ENCODE results near the gene LRMDA. TPM values are rescaled to one million over a fixed set of nuclear protein-coding genes. Genes with fewer than 3 reads are reported as not detected.

LRMDA gene
- total RNA-seq, 1 experiment from 2014 or later = 4.8 TPM

GRCh38 chr10:76327441-76327840, 896.0 kb downstream of the LRMDA start:
- Histone ChIP-seq H3K9me2 (ENCODE audit: insufficient read depth) (no peaks in the 10 kb centered on the region), H4K20me1 (ENCODE audit: insufficient read depth) (no peaks in the 10 kb centered on the region), H3K4me1 (ENCODE audit: control insufficient read depth in 1 of 2, insufficient read depth in 2 of 2, low read length in 2 of 2) (0 out of 4 replicates have a peak, but pooled peaks cover 0 to 5% of the 10 kb centered on the region in 2 experiments), H3K9ac (ENCODE audit: low read length) (no peak overlapping the region), H3K27me3 (ENCODE audit: insufficient read depth, low read length) (peaks cover 10% of the 10 kb centered on the region; the same call in 1 of the 2 replicates), H3K9me3 (ENCODE audit: control insufficient read depth in 1 of 2, insufficient read depth in 1 of 2, low read depth in 1 of 2, low read length in 2 of 2) (no peaks in the 10 kb centered on the region), H3K36me3 (ENCODE audit: control insufficient read depth in 1 of 2, insufficient read depth in 2 of 2, low read length in 2 of 2) (no peaks in the 10 kb centered on the region; a peak in 1 of 4 replicates), H3K79me2 (ENCODE audit: insufficient read depth, low read length) (no peaks in the 10 kb centered on the region), H3K4me3 (replicated peaks in 1 of 2; ENCODE audit: low read depth in 1 of 2, low read length in 2 of 2) (no peak overlapping the region), H3K27ac (ENCODE audit: low read depth, low read length) (no peak overlapping the region), H3K4me2 (ENCODE audit: low read length) (no peak overlapping the region), H2AFZ (ENCODE audit: low read depth, low read length, poor library complexity, severe bottlenecking) (no peak overlapping the region)
- RAD21 ChIA-PET (ENCODE audit: low non-redundant PET in 1 of 2, low total read pairs in 2 of 2, uncharacterized antibody in 2 of 2, unreplicated experiment in 2 of 2) = no interaction called here
- POLR2A ChIA-PET = no interaction called here
- DNase-seq (ENCODE audit: low read depth, low spot score) = no peak
- intact Hi-C loops (cut with micrococcal nuclease) = no loop called here
- CTCF ChIA-PET = no interaction called here
- TF ChIP-seq EGR1 (IDR thresholded peaks at IDR 0.05; ENCODE audit: low read depth) = no peak
- ATAC-seq = no peak
- BruUV-seq (replicated peaks) = no TSS peak

GRCh38 chr10:76328348-76328747, 896.9 kb downstream of the LRMDA start:
- RAD21 ChIA-PET (ENCODE audit: low non-redundant PET in 1 of 2, low total read pairs in 2 of 2, uncharacterized antibody in 2 of 2, unreplicated experiment in 2 of 2) = no interaction called here
- Histone ChIP-seq H4K20me1 (ENCODE audit: insufficient read depth) (no peaks in the 10 kb centered on the region), H3K4me1 (ENCODE audit: control insufficient read depth in 1 of 2, insufficient read depth in 2 of 2, low read length in 2 of 2) (0 out of 4 replicates have a peak, but pooled peaks cover 0 to 5% of the 10 kb centered on the region in 2 experiments), H3K4me3 (replicated peaks in 1 of 2; ENCODE audit: low read depth in 1 of 2, low read length in 2 of 2) (no peak overlapping the region), H3K9me3 (ENCODE audit: control insufficient read depth in 1 of 2, insufficient read depth in 1 of 2, low read depth in 1 of 2, low read length in 2 of 2) (no peaks in the 10 kb centered on the region), H2AFZ (ENCODE audit: low read depth, low read length, poor library complexity, severe bottlenecking) (no peak overlapping the region), H3K27ac (ENCODE audit: low read depth, low read length) (no peak overlapping the region), H3K9me2 (ENCODE audit: insufficient read depth) (no peaks in the 10 kb centered on the region), H3K9ac (ENCODE audit: low read length) (no peak overlapping the region), H3K4me2 (ENCODE audit: low read length) (no peak overlapping the region), H3K79me2 (ENCODE audit: insufficient read depth, low read length) (no peaks in the 10 kb centered on the region), H3K36me3 (ENCODE audit: control insufficient read depth in 1 of 2, insufficient read depth in 2 of 2, low read length in 2 of 2) (no peaks in the 10 kb centered on the region; a peak in 1 of 4 replicates), H3K27me3 (ENCODE audit: insufficient read depth, low read length) (peaks cover 11% of the 10 kb centered on the region; the same call in 1 of the 2 replicates)
- intact Hi-C loops (cut with micrococcal nuclease) = no loop called here
- no TSS peak for BruUV-seq (replicated peaks)
- DNase-seq (ENCODE audit: low read depth, low spot score) (no peak), ATAC-seq (no peak)
- CTCF ChIA-PET = no interaction called here
- POLR2A ChIA-PET = no interaction called here
- TF ChIP-seq SIN3A (IDR thresholded peaks at IDR 0.05; ENCODE audit: low read depth) = no peak
- no peak for TF ChIP-seq POLR2AphosphoS5 (IDR thresholded peaks at IDR 0.05; ENCODE audit: low read depth, low read length)
- TF ChIP-seq YY1 (IDR thresholded peaks at IDR 0.05; ENCODE audit: extremely low read depth, insufficient replicate concordance, low read depth, low read length) = no peak
- TF ChIP-seq ZFX (IDR thresholded peaks at IDR 0.05) = no peak
- no peak for TF ChIP-seq REST (IDR thresholded peaks at IDR 0.05; ENCODE audit: low read depth)
- TF ChIP-seq ZBTB33 (IDR thresholded peaks at IDR 0.05; ENCODE audit: extremely low read depth, insufficient replicate concordance, low read length) = no peak
- no peak for TF ChIP-seq ZNF274 (IDR thresholded peaks at IDR 0.05; ENCODE audit: low read depth, low read length)
- no peak for TF ChIP-seq EZH2 (IDR thresholded peaks at IDR 0.05)
- TF ChIP-seq MAX (IDR thresholded peaks at IDR 0.05) = no peak
- no peak for TF ChIP-seq EGR1 (IDR thresholded peaks at IDR 0.05; ENCODE audit: low read depth)
- no peak for TF ChIP-seq RAD21 (IDR thresholded peaks at IDR 0.05; ENCODE audit: low read depth)
- no peak for TF ChIP-seq CBX3 (IDR thresholded peaks at IDR 0.05; ENCODE audit: low read depth)
- TF ChIP-seq POLR2A (IDR thresholded peaks at IDR 0.05; ENCODE audit: borderline replicate concordance, extremely low read depth, insufficient read depth, insufficient read length) = no peak
- TF ChIP-seq EZH2phosphoT487 (IDR thresholded peaks at IDR 0.05; ENCODE audit: borderline replicate concordance) = no peak
- TF ChIP-seq ELF1 (IDR thresholded peaks at IDR 0.05; ENCODE audit: borderline replicate concordance, low read depth) = no peak
- no peak for TF ChIP-seq ATF3 (IDR thresholded peaks at IDR 0.05)
- no peak for TF ChIP-seq JUND (IDR thresholded peaks at IDR 0.05)

All from HCT116 (cell line).